ENCODE results near the gene NPSR1.
"Not testable (repeated sequence)": the region's sequence is repeated elsewhere in the genome, so short reads cannot be mapped to it uniquely, and the experiment has no call there.

Gene NPSR1

GRCh38 chr7:34757570-34758110 is 99.6 kb downstream of the NPSR1 start:
- no peak for DNase-seq (ENCODE audit: low spot score)

- no peak for DNase-seq (ENCODE audit: low spot score)
These were observed 100.1 kb downstream of the NPSR1 start for GRCh38 chr7:34758111-34758601.

DNA sequence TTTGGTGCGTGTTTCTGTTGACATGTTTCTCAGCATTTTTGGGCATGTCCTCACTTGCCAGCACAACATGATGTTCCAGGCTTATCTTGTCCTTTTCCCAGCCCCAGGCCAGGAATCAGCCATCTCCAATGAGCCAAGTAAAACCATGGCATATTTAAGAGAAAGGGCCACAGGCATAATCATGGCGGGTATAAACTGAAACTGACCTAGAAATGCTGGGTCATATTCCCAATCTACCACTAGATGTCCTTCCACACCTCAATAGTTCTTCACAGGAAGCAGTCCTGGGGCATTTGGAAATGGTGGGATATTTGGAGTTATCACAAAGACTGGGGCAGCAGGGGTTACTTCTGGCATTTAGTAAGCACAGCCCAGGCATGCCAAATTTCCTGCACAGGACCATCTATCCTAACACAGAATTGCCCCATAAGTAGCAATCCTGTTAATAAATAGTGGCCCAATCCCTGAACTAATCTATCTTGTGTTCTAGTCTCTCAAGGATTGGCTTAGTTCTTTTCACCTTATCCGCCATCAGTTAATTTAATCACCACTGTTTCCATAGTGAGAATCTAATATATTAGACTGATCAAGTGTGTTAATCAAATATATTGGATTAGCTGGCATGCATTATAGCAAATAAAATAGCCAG is 101.6 kb downstream of the NPSR1 start:
- peak; percentile 61 for DNase-seq (ENCODE audit: low spot score)

DNA sequence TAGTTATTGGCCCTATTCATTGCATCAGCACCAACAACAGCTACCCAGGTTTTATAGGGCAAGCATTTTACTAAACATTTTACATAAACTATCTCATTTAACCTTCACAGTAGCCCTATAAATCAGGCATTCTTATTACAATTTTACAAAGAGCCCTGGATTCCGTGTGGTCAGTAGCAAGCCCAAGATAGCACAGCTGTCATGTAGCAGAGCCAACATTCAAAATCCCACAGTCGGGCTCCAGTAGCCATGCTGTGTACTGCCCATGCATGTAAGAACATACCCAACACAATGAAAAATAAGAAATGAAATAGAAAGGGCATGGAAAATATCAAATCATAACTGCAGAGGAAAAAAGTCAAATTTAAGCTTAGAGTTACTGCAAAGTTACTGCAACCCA is 102.3 kb downstream of the NPSR1 start:
- no peak for DNase-seq (ENCODE audit: low spot score)

DNA sequence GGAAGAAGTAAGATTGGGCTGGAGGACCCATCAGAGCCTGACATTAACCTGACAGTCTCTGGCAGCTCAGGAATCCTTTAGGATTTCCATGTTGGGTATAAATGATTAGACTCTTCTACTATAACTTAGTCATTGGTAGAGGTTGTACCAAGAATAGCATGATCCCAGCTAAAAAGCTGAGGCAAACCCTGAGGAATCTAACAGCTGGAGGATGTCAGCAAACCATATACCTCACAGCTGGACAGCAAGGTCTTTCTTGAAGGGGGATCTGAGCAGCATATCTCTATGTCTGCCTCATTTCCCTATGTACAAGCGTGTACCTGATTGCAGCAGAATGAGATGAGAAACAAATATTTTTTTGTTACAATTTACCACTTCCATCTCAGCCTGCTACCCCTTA is 103.2 kb downstream of the NPSR1 start:
- no peak for DNase-seq (ENCODE audit: low spot score)

GRCh38 chr7:34761627-34762026 is 103.6 kb downstream of the NPSR1 start:
- no peak for DNase-seq (ENCODE audit: low spot score)

GRCh38 chr7:34762764-34763163 is 104.7 kb downstream of the NPSR1 start:
- DNase-seq (ENCODE audit: low spot score), result no peak

DNA sequence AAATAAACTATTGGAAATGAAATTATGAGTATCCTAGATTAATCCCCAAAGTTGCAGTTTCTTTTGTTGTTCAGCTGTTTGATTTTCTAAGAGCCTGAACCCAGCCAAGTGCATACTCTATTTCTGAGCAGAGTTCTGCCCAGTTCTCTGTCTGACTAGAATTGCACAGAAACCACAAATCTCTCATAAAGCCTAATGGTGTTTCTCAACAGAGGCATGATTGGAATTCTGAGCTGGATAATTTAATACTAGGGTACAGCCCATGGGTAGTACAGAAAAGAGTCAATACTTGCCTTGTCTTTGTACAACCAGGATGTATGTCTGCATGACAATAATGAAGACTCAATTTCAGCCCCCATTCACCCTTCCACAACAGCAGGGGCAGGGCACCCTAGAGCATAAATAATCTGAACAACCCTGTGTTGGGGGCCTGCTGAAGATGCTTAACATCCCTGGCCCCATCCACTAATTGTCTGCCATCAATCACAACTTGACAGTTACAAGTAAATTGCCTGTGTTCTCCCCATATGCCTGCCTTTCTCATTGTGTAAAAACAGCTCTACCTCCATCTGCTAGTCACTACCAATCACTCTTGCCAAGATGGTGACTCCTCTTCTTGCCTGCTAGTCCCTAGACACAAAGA is 114.4 kb downstream of the NPSR1 start:
- DNase-seq (ENCODE audit: low spot score), result no peak

DNA sequence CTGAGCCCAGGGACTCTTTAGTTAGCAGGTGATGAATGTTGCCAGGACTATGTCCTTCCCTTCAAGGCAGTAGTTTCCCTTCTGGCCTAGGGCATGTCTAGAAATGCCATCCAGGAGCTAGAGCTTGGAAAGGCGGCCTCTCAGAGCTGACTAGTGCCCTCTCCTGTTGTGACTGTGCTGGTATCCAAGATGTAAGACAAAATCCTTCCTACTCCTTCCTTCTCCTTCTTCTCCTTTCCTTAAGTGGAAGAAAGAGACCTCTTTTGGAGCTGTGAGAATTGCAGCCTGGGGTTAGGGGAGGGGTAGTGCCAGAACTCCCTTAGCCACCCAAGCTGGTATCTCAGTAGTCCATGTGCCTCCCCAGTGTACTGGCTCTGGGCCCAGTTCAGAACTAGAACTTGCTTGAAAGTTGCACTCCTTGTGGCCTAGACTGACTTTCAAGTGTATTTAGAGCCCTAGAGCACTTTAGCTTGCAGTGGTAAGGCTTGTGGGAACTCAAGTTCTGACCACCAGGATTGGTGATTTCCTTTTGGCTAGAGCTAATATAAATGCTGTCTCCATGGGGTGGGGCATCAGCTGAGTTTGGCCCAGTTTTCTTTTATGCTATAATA is 118.8 kb downstream of the NPSR1 start:
- no peak for DNase-seq (ENCODE audit: low spot score)

DNA sequence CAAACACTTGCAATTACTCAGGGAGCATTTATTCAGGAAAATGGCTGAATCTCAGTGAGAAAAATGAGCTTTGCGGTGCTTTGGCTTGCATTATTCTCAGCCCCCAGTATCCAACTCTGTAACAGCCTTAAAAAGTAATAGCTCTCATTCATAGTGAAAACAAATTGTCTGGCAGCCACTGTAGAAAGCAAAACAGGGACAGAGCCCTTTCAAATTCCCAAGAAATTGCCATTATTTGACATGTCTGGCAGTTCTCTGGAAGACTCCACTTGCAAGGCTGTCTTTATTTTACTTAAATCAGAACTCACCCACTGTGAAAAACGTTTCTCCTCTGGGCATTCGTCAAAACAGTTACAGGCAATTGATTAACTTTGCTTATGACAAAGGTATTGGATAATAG is 122.5 kb downstream of the NPSR1 start:
- DNase-seq (ENCODE audit: low spot score), result no peak

DNA sequence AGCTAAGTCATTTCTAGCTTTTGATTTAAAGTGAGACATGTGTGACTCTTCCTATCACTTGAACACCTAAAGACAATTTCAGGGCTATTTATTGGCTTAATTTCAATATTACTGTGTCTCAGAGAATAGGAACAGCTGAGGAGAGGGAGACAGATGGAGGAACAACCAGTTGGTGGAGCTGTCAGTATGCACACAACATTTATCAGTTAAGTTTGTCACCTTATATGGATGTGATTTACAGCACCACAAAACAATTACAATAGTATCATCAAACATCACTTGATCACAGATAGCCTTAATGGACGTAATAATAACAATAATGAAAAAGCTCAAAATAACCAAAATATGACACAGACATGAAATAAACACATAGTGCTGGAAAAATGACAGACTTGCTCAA is 129.6 kb downstream of the NPSR1 start:
- DNase-seq (ENCODE audit: low spot score), result no peak

- no peak for DNase-seq (ENCODE audit: low spot score)
These were observed 148.8 kb downstream of the NPSR1 start for GRCh38 chr7:34806831-34807230.

DNA sequence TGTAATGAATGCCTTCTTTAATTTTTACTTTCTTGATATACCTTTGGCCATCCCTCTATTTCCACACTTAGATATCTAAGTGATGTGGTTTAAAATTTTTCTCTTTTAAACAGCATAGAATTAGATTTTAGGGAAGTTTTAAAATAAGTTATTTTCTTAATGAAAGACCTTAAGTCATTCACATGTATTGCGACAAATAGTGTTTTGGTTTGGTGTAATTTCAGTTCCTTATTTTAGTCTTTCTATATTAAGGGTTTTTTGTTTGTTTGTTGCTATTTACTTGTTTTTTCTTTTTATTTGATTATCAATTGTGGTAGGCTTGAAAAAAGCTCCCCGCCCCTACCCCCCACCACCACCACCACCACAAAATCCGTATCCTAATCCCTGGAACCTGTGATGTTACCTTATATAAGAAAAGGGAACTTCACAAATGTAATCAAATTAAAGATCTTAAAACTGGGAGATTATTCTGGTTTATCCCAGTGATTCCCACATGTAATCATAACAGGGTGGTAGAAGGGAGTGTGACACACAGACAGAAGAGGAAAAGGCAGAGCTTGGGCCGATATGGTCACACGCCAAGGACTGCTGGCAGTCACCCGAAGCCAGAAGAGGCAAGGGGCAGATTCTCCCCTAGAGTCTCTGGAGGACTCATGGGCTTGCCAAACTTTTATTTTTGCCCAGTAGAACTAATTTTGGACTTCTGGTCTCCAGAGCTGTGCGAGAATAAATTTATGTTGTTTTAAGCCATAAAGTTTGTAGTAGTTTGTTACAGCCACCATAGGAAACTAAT is 149.7 kb downstream of the NPSR1 start:
- no peak for DNase-seq (ENCODE audit: low spot score)

- DNase-seq (ENCODE audit: low spot score), result not testable (repeated sequence)
These were observed 156.3 kb downstream of the NPSR1 start for GRCh38 chr7:34814203-34814842.

DNA sequence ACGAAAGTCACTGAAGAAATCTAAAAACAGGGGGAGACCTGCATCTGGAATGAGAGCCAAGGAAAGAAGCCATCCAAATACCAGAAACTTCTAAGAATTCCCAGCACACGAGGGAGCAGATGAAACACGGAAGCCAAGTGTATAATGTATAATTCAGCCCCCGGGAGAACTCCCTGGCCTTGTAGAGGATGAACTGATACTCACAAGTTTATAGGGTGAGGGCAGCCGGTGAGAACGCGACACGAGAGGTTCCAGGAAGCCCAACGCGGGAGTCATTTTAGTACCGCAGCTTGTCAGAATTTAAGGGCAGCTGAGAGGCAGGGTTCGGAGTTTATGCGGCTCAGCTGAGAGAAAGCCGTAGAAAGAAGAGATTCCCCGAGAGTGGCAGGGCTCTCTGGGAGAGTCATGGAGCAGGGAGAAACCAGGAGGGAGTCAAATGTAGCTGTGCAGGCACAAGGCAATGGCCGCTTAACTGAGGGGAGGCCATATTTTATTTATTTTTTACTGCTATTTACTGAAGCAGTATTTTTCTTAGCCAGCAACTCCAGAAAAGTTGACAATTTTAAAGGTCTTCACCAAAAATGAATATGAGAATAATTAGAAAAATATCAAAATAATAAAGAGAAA is 164.0 kb downstream of the NPSR1 start:
- DNase-seq (ENCODE audit: low spot score), result no peak

DNA sequence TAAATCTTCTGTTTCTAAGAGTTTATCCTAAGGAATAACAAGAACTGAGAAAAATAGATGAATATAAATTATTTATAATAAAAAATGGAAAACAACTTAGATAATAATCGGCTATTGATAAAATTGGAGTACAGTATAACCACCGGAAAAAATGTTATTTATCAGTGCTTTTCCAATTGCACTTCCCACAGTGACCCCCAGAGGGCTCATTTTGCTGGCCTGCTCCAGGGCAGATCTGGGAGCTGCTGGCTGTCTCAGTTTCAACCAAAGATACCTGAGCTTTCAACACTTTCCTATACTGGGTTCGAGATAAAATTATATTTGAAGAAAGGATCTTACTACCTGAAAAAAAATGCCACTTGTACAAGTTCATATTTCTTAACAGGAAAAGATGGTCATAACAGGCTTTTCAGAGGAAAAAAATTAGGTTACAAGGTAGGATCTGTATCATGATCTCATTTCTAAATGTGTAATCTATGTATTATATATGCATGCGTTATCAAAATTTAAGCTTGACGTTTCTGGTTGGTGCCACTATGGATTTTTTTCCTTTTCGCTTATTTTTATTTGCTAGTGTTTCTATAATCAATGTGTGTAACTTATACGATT is 165.7 kb downstream of the NPSR1 start:
- peak; percentile 74 for DNase-seq (ENCODE audit: low spot score)

GRCh38 chr7:34825221-34825620 is 167.2 kb downstream of the NPSR1 start:
- no peak for DNase-seq (ENCODE audit: low spot score)

DNA sequence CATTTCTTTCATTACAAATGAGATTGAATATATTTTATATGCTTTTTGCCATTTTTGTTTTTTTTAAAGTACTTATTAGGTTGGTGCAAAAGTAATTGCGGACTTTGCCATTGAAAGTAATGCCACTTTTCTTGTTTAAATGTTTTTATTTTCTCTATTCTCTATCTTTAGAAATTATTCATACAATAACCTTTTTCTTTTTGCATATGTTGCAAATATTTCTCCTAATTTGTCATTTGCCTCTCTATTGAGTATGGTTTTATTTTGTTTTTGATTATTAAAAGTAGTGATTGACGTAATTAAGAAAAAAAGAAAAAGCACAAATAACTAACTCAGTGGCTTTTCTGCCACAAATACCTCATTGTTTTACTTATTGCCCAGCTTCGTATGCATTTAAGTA is 172.4 kb downstream of the NPSR1 start:
- DNase-seq (ENCODE audit: low spot score), result no peak

DNA sequence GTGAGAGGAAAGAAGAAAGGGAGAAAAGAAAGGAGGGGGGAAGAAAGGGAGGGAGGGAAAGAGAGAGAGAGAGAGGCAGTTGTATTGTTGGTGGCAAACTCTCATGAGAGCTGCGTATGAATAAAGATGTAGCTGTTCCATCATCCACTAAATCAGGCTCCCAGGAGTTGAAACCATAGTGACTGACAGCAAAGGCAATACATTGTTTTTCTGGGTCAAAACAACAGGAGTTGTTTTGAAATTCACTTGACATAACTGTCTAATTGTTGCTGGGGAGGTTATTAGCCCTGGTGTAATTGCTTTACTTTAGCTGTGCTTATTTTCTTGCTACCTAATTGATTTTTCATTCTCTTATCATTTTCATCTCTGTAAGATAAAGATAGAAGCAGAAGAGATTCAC is 173.4 kb downstream of the NPSR1 start:
- DNase-seq (ENCODE audit: low spot score), result no peak

GRCh38 chr7:34832020-34832419 is 174.0 kb downstream of the NPSR1 start:
- no peak for DNase-seq (ENCODE audit: low spot score)

All from COLO829 (cell line).